GM12878 (cell line): ENCODE data around the gene CAMKMT. TPM values are rescaled to one million over a fixed set of nuclear protein-coding genes. Genes with fewer than 3 reads are reported as not detected.

Source experiments
- ATAC-seq: fragments of 200-7000 bp; cut with Tn5 transposase; 3 replicates; pipeline ENCODE4 v1.9.1; 2020; ENCODE audit warnings: mild to moderate bottlenecking, moderate library complexity
- BruUV-seq: library from RNA; stranded (reverse); fragments of 400-500 nt; replicated peaks from 2 replicates; lab custom pipeline; 2021; lab: Mats Ljungman, UMichigan
- CTCF ChIA-PET: fragments of 300-600 bp; sonication (Branson Sonifier 250); formaldehyde crosslinking; extraction: SDS; loops from one replicate; lab custom pipeline; 2021; ENCODE audit warnings: inconsistent platforms; lab: Yijun Ruan, JAX
- POLR2A ChIA-PET: fragments of 350-600 bp; formaldehyde crosslinking; extraction: SDS; loops from one replicate; lab custom pipeline; 2021; ENCODE audit warnings: inconsistent platforms; lab: Charles Lee
- RAD21 ChIA-PET: fragments of 300-600 bp; sonication (Branson Sonifier 250); formaldehyde crosslinking; loops from one replicate; lab custom pipeline; 2023; ENCODE audit warnings: antibody characterized with exemption; ENCODE audit not compliant: unreplicated experiment; lab: Charles Lee
- SMC1A ChIA-PET: fragments of 300-600 bp; sonication (Branson Sonifier 250); formaldehyde crosslinking; loops from one replicate; lab custom pipeline; 2023; ENCODE audit not compliant: unreplicated experiment, uncharacterized antibody; lab: Charles Lee
- DNase-seq: peaks from one replicate; pipeline ENCODE4 v3.0.0-alpha.2; 2011; ENCODE audit warnings: low read depth, low spot score
- FAIRE-seq: peaks from 3 replicates; lab custom pipeline; 2011; peaks lifted over from hg19 to GRCh38; lab: Jason Lieb, UNC
- H2AFZ ChIP-seq: 2 replicates; pipeline ENCODE4 v1.6.0; 2011; ENCODE audit warnings: low read depth, low read length, control low read depth; ENCODE audit not compliant: control insufficient read depth
- H3K27ac ChIP-seq: 2 replicates; pipeline ENCODE4 v1.5.1; 2011; ENCODE audit warnings: control low read depth; ENCODE audit not compliant: control insufficient read depth, insufficient read depth
- H3K27me3 ChIP-seq, 2 experiments: replicated peaks in 1 of 2; 2 replicates each; pipeline versions ENCODE4 v1.6.0 to v1.6.1; 2011; ENCODE audit warnings: low read length in 1 of 2; ENCODE audit not compliant: control insufficient read depth in 2 of 2, insufficient read depth in 2 of 2
- H3K36me3 ChIP-seq, 2 experiments: 2 replicates each; pipeline ENCODE4 v1.5.1; 2011; ENCODE audit warnings: low read length in 1 of 2; ENCODE audit not compliant: control insufficient read depth in 2 of 2, insufficient read depth in 2 of 2
- H3K4me1 ChIP-seq: 2 replicates; pipeline ENCODE4 v1.6.1; 2011; ENCODE audit warnings: mild to moderate bottlenecking, low read length, moderate library complexity, mixed read lengths; ENCODE audit not compliant: control insufficient read depth, insufficient read depth
- H3K4me2 ChIP-seq: 2 replicates; pipeline ENCODE4 v1.6.0; 2011; ENCODE audit warnings: control low read depth; ENCODE audit not compliant: control insufficient read depth, insufficient read depth
- H3K4me3 ChIP-seq: fragments of 200-600 bp; sonication (generic); 2 replicates; pipeline ENCODE4 v1.5.1; 2016
- H3K79me2 ChIP-seq: 2 replicates; pipeline ENCODE4 v1.6.0; 2011; ENCODE audit warnings: low read length; ENCODE audit not compliant: control insufficient read depth, insufficient read depth
- H3K9ac ChIP-seq: 2 replicates; pipeline ENCODE4 v1.8.0; 2011; ENCODE audit warnings: low read length, control low read depth, mixed read lengths; ENCODE audit not compliant: control insufficient read depth, insufficient read depth
- H3K9me3 ChIP-seq: replicated peaks from 3 replicates; pipeline ENCODE4 v1.5.1; 2011; ENCODE audit warnings: mild to moderate bottlenecking, low read length; ENCODE audit not compliant: control insufficient read depth, insufficient read depth
- H4K20me1 ChIP-seq: 2 replicates; pipeline ENCODE4 v1.6.0; 2011; ENCODE audit not compliant: control insufficient read depth, insufficient read depth
- CTCF ChIP-seq, 3 experiments: IDR thresholded peaks in 2 of 3; conservative IDR thresholded peaks in 1 of 3; 2 replicates each; pipeline ENCODE4 v1.5.1; 2011; ENCODE audit warnings: low read depth in 3 of 3, low read length in 3 of 3, mild to moderate bottlenecking in 3 of 3, control low read depth in 2 of 3, moderate library complexity in 2 of 3, inconsistent platforms in 1 of 3, mixed read lengths in 1 of 3; ENCODE audit not compliant: control insufficient read depth in 2 of 3, insufficient read depth in 1 of 3; ENCODE audit errors: extremely low read depth in 1 of 3
- MXI1 ChIP-seq: fragments of 150-350 bp; IDR thresholded peaks from 2 replicates; pipeline ENCODE4 v1.6.1; 2011; ENCODE audit warnings: low read depth, mild to moderate bottlenecking, inconsistent platforms, low read length, improper control_type of control experiment
- NR2C1 ChIP-seq: fragments of 450-650 bp; IDR thresholded peaks from 2 replicates; pipeline ENCODE4 v1.6.1; 2017; ENCODE audit warnings: antibody characterized with exemption, mild to moderate bottlenecking, moderate library complexity
- RAD21 ChIP-seq: IDR thresholded peaks from 2 replicates; pipeline ENCODE4 v1.6.1; 2011; ENCODE audit warnings: mild to moderate bottlenecking, low read depth, low read length, moderate library complexity; ENCODE audit not compliant: insufficient read depth
- SIN3A ChIP-seq: IDR thresholded peaks from 2 replicates; pipeline ENCODE4 v1.6.1; 2012; ENCODE audit warnings: low read depth, low read length, improper control_type of control experiment
- SMC3 ChIP-seq: IDR thresholded peaks from 2 replicates; pipeline ENCODE4 v1.6.1; 2011; ENCODE audit warnings: low read length, improper control_type of control experiment, borderline replicate concordance
- SREBF1 ChIP-seq: IDR thresholded peaks from 2 replicates; pipeline ENCODE4 v1.6.1; 2012; ENCODE audit warnings: mild to moderate bottlenecking, low read length
- SUPT20H ChIP-seq: IDR thresholded peaks from 2 replicates; pipeline ENCODE4 v1.6.1; 2011; ENCODE audit warnings: low read depth, mild to moderate bottlenecking, low read length, moderate library complexity, borderline replicate concordance; ENCODE audit not compliant: control insufficient read depth
- TCF12 ChIP-seq: IDR thresholded peaks from 2 replicates; pipeline ENCODE4 v1.6.1; 2011; ENCODE audit warnings: low read depth, mild to moderate bottlenecking, low read length
- TCF7 ChIP-seq: IDR thresholded peaks from 2 replicates; pipeline ENCODE4 v1.6.1; 2014; ENCODE audit warnings: antibody characterized with exemption, borderline replicate concordance
- ZNF622 ChIP-seq: fragments of 450-650 bp; IDR thresholded peaks from 2 replicates; pipeline ENCODE4 v1.6.1; 2017; ENCODE audit warnings: mild to moderate bottlenecking, inconsistent platforms
- WGBS: methylation state at CpG from one replicate; pipeline ENCODE4 v1.1.6; 2016; ENCODE audit warnings: low lambda C conversion rate; ENCODE audit not compliant: insufficient replicate concordance, insufficient coverage; ENCODE audit errors: missing lambda C conversion rate; 5-methylcytosine and 5-hydroxymethylcytosine counted together
- in situ Hi-C: fragments of 300-500 bp; cut with MboI; formaldehyde crosslinking; loops from 9 replicates; pipeline ENCODE4 v1.14.3; 2018; ENCODE audit warnings: mixed read lengths
- intact Hi-C: fragments of 100-400 bp; cut with micrococcal nuclease; formaldehyde crosslinking; loops from one replicate; pipeline ENCODE4 v1.14.2; 2022; ENCODE audit not compliant: unreplicated experiment
- polyA plus RNA-seq, 11 experiments: library from polyadenylated mRNA; depleted of rRNA in 4 of 11; unstranded in 6 of 11; stranded (reverse) in 5 of 11; fragments of >200 nt; fragmentation: Nextera tagmentation in 4 of 11; fragmentation: Illumina TruSeq in 1 of 11; extraction: Ambion mirVana in 4 of 11; extraction: Trizol in 1 of 11; gene quantifications; 1 replicate in 1 of 11; 2 replicates in 10 of 11; pipeline versions ENCODE4 v1.2.1 to v1.2.3, GENCODE V29; 2011 to 2016; ENCODE audit warnings: inconsistent platforms in 2 of 11, missing spikeins in 2 of 11, low read depth in 1 of 11
- total RNA-seq, 4 experiments: library from RNA; depleted of rRNA in 3 of 4; stranded (reverse); fragments of >200 nt in 3 of 4; fragmentation: Illumina TruSeq in 1 of 4; extraction: Trizol in 1 of 4; gene quantifications; 2 replicates each; pipeline versions ENCODE4 v1.2.1 to v1.2.3, GENCODE V29; 2013 to 2021
- TF ChIP-seq, protein P1 (sequence below): fragments of 450-650 bp; formaldehyde crosslinking; IDR thresholded peaks from 2 replicates; pipeline ENCODE4 v1.4.0; 2022; ENCODE audit warnings: mild to moderate bottlenecking, moderate library complexity
- TF ChIP-seq, protein P2 (sequence below): fragments of 450-650 bp; IDR thresholded peaks from 2 replicates; pipeline ENCODE4 v1.6.1; 2017; ENCODE audit warnings: mild to moderate bottlenecking

The CAMKMT gene
- total and polyA plus RNA-seq, 10 of the 15 experiments (the other 5 are each of a cell fraction or from before 2014, with no cell fraction given), result 2.7 to 16.0 (median 11.8) TPM

- peak; percentile 67 for TF ChIP-seq RAD21
- no peak for TF ChIP-seq NR2C1
- TF ChIP-seq SUPT20H, result no peak
- no peak for TF ChIP-seq MXI1
- peak; percentile 41 to 56 (median 50); a peak in 5 of 6 replicates for TF ChIP-seq CTCF (IDR thresholded peaks at IDR 0.05 in 2 of 3, conservative IDR thresholded peaks at IDR 0.05 in 1 of 3; ENCODE audit: control insufficient read depth in 2 of 3, extremely low read depth in 1 of 3, insufficient read depth in 1 of 3, low read depth in 3 of 3, low read length in 3 of 3)
- TF ChIP-seq TCF7, result no peak
- TF ChIP-seq, protein P1, sequence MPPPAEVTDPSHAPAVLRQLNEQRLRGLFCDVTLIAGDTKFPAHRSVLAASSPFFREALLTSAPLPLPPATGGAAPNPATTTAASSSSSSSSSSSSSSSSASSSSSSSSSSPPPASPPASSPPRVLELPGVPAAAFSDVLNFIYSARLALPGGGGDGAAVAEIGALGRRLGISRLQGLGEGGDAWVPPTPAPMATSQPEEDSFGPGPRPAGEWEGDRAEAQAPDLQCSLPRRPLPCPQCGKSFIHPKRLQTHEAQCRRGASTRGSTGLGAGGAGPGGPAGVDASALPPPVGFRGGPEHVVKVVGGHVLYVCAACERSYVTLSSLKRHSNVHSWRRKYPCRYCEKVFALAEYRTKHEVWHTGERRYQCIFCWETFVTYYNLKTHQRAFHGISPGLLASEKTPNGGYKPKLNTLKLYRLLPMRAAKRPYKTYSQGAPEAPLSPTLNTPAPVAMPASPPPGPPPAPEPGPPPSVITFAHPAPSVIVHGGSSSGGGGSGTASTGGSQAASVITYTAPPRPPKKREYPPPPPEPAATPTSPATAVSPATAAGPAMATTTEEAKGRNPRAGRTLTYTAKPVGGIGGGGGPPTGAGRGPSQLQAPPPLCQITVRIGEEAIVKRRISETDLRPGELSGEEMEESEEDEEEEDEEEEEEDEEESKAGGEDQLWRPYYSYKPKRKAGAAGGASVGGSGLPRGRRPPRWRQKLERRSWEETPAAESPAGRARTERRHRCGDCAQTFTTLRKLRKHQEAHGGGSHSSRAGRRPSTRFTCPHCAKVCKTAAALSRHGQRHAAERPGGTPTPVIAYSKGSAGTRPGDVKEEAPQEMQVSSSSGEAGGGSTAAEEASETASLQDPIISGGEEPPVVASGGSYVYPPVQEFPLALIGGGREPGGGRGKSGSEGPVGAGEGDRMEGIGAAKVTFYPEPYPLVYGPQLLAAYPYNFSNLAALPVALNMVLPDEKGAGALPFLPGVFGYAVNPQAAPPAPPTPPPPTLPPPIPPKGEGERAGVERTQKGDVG (CRISPR knock-in tag), result no peak
- TF ChIP-seq SMC3, result peak; percentile 41; the same call in 1 of the 2 replicates
- TF ChIP-seq TCF12, result no peak
- TF ChIP-seq ZNF622, result no peak
- TF ChIP-seq SIN3A, result no peak
- TF ChIP-seq, protein P2, sequence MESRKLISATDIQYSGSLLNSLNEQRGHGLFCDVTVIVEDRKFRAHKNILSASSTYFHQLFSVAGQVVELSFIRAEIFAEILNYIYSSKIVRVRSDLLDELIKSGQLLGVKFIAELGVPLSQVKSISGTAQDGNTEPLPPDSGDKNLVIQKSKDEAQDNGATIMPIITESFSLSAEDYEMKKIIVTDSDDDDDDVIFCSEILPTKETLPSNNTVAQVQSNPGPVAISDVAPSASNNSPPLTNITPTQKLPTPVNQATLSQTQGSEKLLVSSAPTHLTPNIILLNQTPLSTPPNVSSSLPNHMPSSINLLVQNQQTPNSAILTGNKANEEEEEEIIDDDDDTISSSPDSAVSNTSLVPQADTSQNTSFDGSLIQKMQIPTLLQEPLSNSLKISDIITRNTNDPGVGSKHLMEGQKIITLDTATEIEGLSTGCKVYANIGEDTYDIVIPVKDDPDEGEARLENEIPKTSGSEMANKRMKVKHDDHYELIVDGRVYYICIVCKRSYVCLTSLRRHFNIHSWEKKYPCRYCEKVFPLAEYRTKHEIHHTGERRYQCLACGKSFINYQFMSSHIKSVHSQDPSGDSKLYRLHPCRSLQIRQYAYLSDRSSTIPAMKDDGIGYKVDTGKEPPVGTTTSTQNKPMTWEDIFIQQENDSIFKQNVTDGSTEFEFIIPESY, result no peak
- TF ChIP-seq SREBF1, result no peak
- 33% methylated on average over 3 of the region's 3 CpGs for WGBS
- no peaks in the 10 kb centered on the region for H4K20me1 ChIP-seq
- DNase-seq (no peak), ATAC-seq (peak; percentile 47; the same call in 2 of the 3 replicates), FAIRE-seq (no peak)
- intact Hi-C loops (loop anchor here (1.0 to 2.0 kb wide), 3 partner anchors 86 to 563 kb away; no protein-coding TSS in a partner anchor), in situ Hi-C loops (loop anchor here (5.0 kb wide), 1 partner anchor 555 kb away; no protein-coding TSS in a partner anchor)
- H3K4me2 ChIP-seq, result no peak overlapping the region
- no peaks in the 10 kb centered on the region; the same call in 2 of the 3 replicates for H3K9me3 ChIP-seq
- no peak overlapping the region for H3K9ac ChIP-seq
- H3K4me3 ChIP-seq, result no peak overlapping the region
- ChIA-PET SMC1A (interaction anchor here (0.6 to 7.1 kb wide), 21 partner anchors 11 to 573 kb away, joined by 3 to 64 read pairs (median 3); partner anchors contain the start of genes CAMKMT and PREPL), RAD21 (interaction anchor here (0.7 to 4.4 kb wide), 11 partner anchors 31 to 1120 kb away, joined by 3 to 56 read pairs (median 7); partner anchors contain the start of genes CAMKMT and PREPL), POLR2A (no interaction called here), CTCF (interaction anchor here (0.6 to 9.5 kb wide), 50 partner anchors 8 to 1102 kb away, joined by 3 to 161 read pairs (median 4); partner anchors contain the start of genes CAMKMT and PREPL)
- H3K27ac ChIP-seq, result no peak overlapping the region
- no TSS peak for BruUV-seq
- no peaks in the 10 kb centered on the region for H3K79me2 ChIP-seq
- no peaks in the 10 kb centered on the region for H3K36me3 ChIP-seq
- no peaks in the 10 kb centered on the region for H3K27me3 ChIP-seq
- no peak overlapping the region for H2AFZ ChIP-seq
- H3K4me1 ChIP-seq, result no peaks in the 10 kb centered on the region
These were observed 30.7 kb downstream of the CAMKMT start for GRCh38 chr2:44392338-44392943.
